Measurements from ENCODE around the gene DNAJC3. TPM values are rescaled to one million over a fixed set of nuclear protein-coding genes. Genes with fewer than 3 reads are reported as not detected.
"Not testable (repeated sequence)": the region's sequence is repeated elsewhere in the genome, so short reads cannot be mapped to it uniquely, and the experiment has no call there.

DNAJC3 gene, protein sequence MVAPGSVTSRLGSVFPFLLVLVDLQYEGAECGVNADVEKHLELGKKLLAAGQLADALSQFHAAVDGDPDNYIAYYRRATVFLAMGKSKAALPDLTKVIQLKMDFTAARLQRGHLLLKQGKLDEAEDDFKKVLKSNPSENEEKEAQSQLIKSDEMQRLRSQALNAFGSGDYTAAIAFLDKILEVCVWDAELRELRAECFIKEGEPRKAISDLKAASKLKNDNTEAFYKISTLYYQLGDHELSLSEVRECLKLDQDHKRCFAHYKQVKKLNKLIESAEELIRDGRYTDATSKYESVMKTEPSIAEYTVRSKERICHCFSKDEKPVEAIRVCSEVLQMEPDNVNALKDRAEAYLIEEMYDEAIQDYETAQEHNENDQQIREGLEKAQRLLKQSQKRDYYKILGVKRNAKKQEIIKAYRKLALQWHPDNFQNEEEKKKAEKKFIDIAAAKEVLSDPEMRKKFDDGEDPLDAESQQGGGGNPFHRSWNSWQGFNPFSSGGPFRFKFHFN
- 25.2 and 33.3 TPM in 2 replicates for total RNA-seq (2014; rRNA removed; shearing (Covaris generic))

DNA sequence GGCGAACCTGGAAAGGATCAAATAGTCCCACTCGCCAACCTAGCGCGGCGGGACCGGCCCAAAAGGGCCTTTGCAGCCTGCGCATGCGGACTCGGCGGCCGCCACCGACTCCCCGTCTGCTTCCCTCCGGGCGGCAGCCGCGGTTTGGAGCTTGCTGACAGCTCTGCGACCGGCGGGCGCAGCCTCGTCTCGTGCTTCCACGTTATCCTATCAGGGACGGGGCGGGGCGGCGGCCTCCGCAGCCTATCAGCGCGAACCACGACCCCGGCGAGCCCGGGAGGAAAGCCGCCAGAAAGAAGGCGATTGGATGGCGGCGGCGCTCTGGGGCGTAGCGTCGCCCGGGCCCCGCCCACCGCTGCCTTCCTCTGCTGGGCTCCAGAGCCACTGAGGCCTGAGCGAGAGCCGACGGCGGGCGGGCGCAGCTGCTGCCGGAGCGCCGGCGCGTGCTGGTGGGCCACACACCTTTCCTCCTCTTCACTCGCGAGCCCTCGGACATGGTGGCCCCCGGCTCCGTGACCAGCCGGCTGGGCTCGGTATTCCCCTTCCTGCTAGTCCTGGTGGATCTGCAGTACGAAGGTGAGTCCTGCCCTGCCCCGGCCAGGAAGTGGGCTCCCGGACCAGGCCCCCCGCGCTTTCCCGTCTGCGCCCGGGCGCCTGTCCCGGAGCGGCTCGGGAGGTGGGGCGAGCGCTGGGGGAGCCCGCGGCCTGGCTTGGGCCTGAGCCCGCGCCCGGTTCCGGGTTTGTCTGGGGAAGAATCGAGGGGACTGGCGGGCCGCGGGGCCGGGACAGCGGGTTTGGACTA is at the start of gene DNAJC3:
DNAJC3 (plus strand) TSS at position 378 of the 802 bp plus-strand sequence; CDS start at position 495, 117 bp downstream.
- peak; percentile 95 for DNase-seq (ENCODE audit: low read depth)

DNA sequence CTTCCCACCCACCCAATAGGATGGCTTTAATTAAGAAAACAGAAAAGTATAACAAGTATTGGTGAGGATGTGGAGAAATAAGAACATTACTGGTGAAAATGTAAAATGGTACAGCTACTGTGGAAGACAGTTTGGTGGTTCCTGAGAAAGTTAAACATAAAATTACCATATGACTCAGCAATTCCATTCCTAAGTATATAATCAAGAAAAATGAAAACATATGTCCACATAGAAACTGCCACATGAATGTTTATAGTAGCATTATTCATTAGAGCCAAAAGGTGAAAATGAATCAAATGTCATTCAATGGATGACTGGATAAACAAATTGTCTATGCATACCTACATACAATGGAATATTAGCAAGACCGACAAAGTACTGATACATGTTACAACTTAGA is 49.3 kb upstream of the DNAJC3 start:
- peak; percentile 13 for DNase-seq (ENCODE audit: low read depth)

DNA sequence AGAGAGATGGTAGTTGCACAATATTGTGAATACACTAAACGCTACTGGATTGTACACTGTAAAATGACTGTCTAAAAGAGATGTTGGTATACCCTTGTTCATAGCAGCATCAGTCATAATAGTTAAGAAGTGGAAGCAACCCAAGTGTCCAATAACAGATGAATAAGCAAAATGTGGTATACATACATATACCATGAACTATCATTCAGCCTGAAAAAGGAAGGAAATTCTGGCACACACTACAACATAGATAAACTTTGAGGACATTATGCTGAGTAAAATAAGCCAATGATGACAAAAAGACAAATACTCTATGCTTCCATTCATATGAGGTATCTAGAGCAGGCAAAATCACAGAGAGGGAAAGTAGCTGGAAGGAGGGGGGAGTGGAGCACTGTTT is 48.5 kb upstream of the DNAJC3 start:
- DNase-seq (ENCODE audit: low read depth) = no peak

DNA sequence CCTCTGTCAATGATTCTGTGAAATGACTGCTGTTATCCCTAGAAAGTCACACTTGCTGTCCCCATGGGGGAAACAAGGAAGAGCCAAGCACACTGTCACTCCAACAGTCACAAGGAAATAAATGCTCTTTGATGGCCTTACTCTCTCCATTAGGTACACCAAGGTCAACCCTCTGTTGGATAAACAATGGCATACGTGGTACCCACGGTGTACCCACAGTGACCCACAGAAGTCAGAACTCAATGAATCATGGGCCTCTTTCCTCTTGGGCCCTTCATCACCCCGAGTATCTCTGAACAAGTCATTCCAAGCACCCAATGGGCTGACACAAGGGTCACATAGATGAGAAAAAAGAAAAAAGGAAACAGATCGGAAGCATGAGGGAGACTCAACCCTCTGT is 47.9 kb upstream of the DNAJC3 start:
- no peak for DNase-seq (ENCODE audit: low read depth)

DNA sequence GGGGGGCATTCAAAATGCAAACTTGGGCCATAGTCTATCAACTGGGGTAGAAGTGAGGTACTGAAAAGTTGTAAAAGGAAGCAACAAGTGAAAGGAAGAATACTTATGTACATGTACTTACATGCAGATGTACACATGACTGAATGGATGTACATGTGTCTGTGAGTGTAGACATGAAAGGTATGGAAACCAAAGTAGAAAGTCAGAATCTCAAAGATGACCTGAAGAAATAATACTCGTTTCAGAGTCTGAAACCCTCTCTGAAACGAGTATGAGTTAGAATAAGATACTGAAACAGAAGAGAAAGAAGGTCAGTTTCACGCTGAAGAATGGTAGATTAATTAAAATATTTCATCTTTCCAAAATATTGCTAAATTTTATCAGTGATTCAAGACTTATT is 46.3 kb upstream of the DNAJC3 start:
- DNase-seq (ENCODE audit: low read depth) = no peak

DNA sequence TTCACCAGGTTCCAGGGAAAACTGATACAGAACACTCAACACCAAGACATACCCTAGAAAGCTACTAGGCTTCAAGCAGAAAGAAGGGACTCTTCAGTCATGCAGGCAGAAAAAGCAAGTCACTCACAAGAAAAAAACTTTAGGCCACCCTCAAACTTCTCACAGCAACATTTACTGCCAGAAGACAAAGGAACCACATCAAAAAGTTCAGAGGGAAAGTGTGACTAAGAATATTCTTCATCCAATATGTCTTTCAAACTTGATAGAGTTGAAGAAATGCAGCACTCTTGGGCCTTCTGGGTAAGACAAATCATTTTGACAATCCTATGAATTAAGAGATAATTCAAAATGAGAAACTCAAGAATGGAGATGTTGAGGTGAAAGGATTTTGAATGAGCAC is 40.1 kb upstream of the DNAJC3 start:
- DNase-seq (ENCODE audit: low read depth) = no peak

DNA sequence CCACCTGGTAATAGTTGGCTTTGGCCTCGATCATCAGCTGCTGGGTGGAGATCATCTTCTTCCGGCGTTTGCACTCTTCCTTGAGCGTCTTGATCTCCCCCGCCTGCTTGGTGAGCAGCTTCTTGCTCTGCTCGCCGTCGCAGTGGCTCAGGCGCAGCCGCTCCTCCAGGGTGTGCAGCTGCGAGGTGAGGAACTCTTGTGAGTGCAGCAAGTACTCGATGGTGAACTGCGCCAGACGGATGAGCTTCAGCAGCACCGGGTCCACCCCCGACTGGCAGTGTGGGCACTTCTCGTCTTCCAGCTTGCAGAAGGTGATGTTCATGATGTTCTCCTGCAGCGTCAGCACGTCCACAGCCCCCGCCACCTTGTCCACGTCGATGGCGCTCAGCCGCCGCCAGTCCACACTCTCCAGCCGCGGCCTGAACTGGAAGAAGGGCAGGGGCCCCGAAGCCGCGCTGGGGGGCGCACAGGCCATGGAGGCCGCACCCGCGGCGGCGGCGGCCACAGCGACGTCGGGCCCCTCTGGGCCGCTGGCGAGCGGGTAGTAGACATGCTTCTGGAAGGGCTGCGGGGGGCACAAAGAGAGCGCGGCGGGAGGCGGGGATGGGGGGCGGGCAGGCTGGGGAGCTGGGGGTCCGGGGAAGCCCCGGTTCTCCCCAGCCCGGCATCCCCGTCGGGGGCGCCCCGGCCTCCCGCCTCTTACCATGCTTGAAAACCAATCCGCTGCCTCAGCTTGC is 35.5 kb upstream of the DNAJC3 start:
- no peak for DNase-seq (ENCODE audit: low read depth)

DNA sequence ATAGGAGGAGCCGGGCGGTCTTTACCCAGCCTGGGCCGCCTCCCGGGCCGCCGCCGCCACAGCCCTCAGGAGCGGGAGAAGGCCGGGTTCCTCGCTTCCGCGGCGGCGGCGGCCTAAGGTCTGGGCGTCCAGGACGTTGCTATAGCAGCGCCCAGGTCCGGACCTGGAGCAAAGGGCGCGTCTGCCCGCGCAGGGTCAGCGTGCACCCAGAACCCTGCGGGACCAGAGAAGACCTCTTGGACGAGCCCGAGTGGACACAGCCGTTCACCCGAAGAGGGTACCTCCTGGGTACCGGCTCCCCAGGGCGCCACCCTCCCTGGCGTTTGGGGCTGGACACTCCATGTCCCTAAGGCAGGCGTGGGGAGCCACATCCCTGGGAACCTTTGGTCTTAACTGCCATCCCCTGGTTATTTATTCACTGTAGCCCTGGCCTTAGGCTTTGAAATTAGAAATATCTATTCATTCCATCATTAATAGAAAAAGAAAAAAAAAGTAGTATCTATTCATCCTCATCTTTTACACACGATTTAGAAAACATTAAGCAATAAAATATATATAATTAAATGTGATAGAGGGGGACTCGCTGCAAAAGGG is 34.8 kb upstream of the DNAJC3 start:
- no peak for DNase-seq (ENCODE audit: low read depth)

DNA sequence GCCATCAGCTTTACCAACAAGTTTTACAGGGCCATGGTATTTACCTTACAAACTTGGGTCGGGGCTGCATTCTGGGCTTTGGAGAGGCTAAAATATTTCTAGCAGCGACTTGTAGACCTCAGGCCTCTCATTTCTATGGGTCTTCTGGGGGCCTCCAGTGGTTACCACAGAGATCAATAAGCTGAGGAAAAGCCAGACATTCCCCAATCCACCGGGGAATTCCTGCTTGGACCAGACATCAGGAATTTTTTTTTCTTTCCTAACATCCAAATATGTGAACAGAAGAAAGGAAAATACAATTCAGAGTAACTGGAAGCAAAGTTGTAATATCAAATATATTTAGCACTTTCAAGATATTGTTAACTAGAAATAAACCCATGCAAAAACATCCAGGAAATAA is 33.9 kb upstream of the DNAJC3 start:
- no peak for DNase-seq (ENCODE audit: low read depth)

DNA sequence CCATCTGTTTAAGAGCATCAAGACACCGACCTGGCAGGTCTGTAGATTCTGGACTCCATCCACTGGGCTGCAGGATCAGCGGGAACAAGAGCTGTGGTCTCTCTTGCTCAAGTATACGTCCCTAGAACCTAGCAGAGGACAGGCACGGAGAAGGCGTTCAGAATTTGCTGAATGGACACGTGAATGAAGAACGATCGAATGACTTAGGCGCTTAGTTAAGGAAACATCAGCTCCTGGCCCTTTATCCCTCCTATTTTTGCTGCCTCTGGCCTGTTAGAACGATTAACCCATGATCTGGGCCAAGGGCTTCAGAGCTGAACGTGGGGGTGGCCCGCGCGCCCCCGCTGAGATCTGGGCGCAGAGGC is 33.4 kb upstream of the DNAJC3 start:
- DNase-seq (ENCODE audit: low read depth) = peak; percentile 34

DNA sequence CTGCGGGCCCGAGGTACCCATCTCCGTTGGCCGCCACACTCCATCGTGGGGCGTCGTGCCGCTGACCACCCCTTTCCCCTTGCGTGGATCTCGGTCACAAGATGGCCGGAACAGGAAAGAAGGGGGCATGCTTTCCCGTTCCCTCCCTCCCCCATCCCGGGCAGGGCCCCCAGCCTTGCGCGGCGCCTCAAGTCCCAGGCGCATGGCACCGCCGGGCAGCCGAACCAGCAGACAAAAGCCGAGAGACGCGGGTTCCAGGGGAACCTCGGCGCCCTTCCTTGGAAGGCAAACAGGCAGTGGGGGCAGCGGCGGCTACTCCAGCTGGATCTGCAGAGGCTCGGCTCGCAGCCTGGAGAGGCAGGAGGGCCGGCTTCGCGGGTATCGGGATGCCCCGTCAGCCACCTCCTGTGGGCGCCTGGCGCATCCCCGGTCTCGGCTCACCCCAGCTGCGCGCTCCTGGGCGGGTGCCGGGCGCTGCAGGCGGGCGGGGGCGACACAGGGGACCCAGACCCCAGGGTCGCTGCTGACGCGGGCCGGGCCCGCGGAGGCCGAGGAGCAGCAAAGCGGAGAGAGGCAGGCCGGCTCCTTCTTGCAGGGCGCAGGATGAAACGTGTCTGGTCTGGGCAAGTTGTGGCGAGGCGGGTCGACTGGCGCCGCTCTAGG is 32.9 kb upstream of the DNAJC3 start:
- peak; percentile 36 for DNase-seq (ENCODE audit: low read depth)

DNA sequence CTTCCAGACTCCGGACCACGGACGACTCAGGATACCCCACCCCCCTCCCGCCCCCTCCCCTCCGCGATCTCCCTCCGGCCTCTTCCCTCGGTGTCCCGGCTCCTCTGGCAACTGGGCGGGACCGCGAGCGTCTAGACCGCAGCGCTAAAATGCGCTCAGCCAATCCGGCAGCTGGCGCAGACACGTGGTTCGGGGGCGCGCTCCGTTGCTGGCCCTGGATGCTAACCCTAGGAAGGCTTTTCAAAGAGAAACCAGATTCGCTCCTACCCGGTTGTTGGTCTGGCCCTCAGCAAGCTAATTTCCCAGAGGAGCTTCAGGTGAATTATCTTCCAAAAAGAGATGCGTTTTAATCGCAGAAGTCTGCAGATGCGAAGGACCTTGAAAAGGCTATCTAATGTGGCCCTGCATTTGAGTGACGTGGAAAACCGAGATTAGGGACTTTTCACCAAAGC is 32.3 kb upstream of the DNAJC3 start, which contains the start of gene DZIP1:
DZIP1 (minus strand) TSS at position 106 of the 452 bp plus-strand sequence. CDS start 2,677 bp downstream, outside the sequence.
- peak; percentile 79 for DNase-seq (ENCODE audit: low read depth)

DNA sequence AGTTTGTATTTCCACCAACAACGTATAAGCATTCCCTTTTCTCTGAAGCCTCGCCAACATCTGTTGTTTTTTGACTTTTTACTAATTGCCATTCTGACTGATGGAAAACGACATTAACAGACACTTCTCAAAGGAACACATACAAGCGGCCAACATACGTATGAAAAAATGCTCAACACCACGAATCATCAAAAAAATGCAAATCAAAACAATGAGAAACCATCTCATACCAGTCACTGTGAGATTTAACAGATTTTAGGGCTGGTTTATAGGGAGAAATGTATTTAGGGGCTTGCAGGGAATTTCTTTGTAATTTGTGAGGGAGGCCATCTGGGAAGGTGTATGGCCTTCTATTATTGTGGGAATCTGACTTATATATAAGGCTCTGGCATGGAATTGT is 29.6 kb upstream of the DNAJC3 start:
- DNase-seq (ENCODE audit: low read depth) = no peak

DNA sequence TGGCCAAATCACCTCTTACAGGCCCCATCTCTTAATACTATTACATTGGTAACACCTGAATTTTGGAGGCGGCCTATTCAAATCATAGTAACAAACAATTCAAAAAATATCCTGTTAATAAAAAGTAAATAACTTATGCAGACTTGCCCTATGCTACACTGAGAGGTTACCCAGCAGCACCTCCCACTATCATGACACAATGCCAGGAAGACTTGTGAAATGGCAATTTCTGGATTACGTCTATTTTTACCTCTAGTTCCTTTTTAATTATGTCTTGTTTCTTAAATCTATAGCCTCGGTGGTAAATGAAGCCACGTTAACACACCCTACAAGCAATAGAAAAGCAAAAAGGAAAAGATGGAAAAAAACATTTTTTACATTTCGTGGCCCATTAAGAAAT is 26.2 kb upstream of the DNAJC3 start:
- DNase-seq (ENCODE audit: low read depth) = no peak

DNA sequence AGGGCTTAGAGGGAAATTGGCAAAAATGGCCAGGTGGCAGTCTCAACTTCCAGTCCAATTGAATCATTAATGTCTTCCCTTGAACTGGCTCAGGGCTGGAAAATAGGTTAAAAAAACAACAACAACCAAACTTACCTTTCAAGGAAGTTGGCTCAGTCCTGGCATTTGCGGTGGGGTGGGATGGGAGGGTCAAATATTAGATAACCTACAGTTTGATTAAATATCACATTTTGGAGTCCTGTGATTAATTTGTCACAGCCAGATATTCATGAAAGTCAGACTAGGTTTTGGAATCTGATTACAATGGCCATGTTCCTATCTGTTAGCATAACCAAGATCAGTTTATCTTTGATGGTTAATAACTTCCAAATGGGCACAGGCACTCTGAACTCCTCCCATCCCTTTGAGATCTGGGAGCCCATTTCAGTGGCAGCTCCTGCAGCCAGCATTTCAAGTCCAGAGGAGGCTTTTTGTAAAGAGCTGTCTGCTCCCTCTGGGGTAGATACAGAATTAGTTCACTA is 24.6 kb upstream of the DNAJC3 start:
- no peak for DNase-seq (ENCODE audit: low read depth)

DNA sequence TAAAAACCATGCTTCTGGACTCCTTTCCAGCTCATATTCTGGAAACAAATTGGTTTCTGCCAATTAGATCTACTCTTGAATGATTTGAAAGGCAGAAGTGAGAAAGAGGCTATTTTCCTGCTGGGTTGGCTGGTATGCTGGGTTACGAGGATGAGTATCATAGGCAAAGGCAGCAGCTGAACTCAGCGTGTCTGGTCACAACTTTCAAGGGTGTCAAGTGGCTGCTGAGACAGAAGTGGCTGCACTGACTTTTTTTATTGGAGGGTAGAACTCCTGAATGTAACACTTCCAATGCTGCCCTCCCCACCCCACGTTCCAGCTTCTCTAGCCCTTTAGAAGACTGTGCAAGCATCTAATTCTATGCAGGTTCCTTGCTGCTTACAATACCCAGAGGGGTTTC is 24.1 kb upstream of the DNAJC3 start:
- no peak for DNase-seq (ENCODE audit: low read depth)

DNA sequence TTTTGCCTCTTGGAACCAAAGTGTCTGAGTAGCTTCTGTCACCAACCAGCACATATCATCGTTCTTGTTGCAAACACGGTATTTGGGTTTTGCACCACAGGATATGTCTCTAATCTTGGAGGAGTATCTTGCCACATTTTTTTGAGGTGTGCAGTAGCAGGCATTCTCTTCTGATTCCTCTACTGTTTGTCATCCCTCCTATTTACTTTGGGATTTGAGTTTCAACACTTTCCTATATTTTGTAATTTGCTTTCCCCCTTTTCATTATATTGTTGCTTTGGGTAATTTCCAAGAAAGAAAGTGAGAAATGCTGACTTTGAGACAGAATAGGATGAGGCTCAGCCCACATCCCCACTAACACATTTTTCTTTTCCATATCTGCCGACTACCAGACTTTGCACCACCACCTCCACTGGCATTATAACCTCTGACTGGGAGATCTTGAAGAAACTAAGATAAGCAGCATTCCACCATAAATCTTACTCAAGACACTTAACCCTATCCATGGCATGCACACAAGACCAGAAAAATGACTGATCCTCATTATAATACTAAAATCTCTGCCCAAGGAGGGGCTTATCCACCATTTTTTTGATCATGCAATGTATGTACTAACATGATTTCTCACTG is 20.4 kb upstream of the DNAJC3 start:
- no peak for DNase-seq (ENCODE audit: low read depth)

DNA sequence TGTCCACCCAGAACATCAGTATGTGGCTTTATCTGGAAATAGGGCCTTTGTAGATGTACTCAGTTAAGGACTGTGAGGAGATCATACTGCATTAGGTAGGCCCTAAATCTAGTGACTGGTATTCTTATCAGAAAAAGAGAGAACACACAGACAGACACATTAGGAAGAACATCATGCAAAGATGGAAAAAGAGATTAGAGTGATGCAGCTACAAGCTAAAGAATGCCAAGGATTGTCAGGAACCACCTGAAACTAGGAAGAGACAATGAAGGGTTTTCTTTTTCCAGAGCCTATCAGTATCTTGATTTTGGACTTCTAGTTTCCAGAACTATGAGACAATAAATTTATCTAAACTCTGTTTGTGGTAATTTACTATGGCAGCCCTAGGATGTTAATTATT is 17.4 kb upstream of the DNAJC3 start:
- DNase-seq (ENCODE audit: low read depth) = no peak

DNA sequence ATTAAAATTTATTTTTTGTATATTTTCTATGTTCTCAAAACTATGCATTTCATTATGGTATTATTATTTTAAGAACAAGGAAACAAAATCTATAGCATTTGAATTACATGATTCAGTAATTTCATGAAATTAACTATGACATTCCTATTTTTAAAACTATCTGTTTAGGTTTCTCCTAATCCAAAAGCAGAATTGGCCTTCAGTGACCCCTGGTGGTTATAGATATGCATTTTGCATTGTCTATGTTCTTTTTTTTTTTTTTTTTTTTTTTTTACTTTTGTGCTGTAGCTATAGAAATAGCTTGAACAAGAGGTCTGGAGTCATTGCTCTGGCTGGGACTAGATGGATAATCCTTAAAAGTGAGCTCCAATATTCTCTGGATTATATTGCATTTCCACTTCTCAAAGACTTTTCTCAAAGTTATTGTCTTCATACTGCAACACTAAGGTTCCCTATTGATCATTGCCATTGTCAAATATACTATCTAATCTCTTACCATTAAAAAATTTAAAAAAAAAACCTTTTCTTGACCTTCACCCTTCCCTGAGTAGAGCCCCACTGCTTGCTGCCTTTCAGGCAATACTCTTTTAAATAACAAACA is 15.9 kb upstream of the DNAJC3 start:
- peak; percentile 58 for DNase-seq (ENCODE audit: low read depth)

DNA sequence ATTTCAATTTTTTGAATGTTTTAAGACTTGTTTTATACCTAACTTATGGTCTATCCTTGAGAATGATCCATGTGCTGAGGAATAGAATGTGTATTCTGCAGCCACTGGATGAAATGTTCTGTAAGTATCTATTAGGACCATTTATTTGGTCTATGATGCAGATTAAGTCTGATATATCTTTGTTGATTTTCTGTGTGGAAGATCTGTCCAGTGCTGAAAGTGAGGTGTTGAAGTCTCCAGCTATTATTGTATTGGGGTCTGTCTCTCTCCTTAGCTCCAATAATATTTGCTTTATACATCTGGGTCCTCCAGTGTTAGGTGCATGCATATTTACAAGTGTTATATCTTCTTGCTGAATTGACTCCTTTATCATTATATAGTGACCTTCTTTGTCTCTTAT is 9.7 kb upstream of the DNAJC3 start:
- DNase-seq (ENCODE audit: low read depth) = not testable (repeated sequence)

Data from M059J (cell line).